ENCODE data around the gene CUL4B.

GRCh38 chrX:120485315-120485637, 75.5 kb downstream of the CUL4B start:
- TF ChIP-seq NFYB (CRISPR knock-in tag; conservative IDR thresholded peaks at IDR 0.05; ENCODE audit: low read depth) (no peak), CTCF (IDR thresholded peaks at IDR 0.05) (no peak), ETV6 (CRISPR knock-in tag; IDR thresholded peaks at IDR 0.05) (no peak), MAX (CRISPR knock-in tag; IDR thresholded peaks at IDR 0.05) (no peak), MXD4 (CRISPR knock-in tag; IDR thresholded peaks at IDR 0.05; ENCODE audit: borderline replicate concordance) (no peak), GABPB1 (CRISPR knock-in tag; IDR thresholded peaks at IDR 0.05) (no peak), ATF2 (CRISPR knock-in tag; IDR thresholded peaks at IDR 0.05; ENCODE audit: borderline replicate concordance, low read depth) (no peak), NFE2L1 (CRISPR knock-in tag; IDR thresholded peaks at IDR 0.05) (no peak), CREB1 (CRISPR knock-in tag; IDR thresholded peaks at IDR 0.05) (no peak), ATF3 (CRISPR knock-in tag; conservative IDR thresholded peaks at IDR 0.05) (no peak), E2F1 (CRISPR knock-in tag; IDR thresholded peaks at IDR 0.05) (no peak), PRDM15 (CRISPR knock-in tag; IDR thresholded peaks at IDR 0.05) (no peak), ZNF138 (CRISPR knock-in tag; conservative IDR thresholded peaks at IDR 0.05) (no peak), ZNF512 (CRISPR knock-in tag; IDR thresholded peaks at IDR 0.05; ENCODE audit: borderline replicate concordance) (no peak)
